Upper lobe of left lung (tissue), 6 donors: ENCODE measurements around the gene MYBBP1A. TPM values are rescaled to one million over a fixed set of nuclear protein-coding genes. Genes with fewer than 3 reads are reported as not detected.

ENCODE experiments used
- ATAC-seq, 2 donors: fragments of 200-7000 bp; cut with Tn5 transposase; one replicate each; pipeline ENCODE4 v1.9.1; 2022; ENCODE audit warnings: mild to moderate bottlenecking in 2 of 2, moderate library complexity in 2 of 2; ENCODE audit not compliant: low FRiP score in 2 of 2
- DNase-seq, 2 donors: peaks; one replicate each; pipeline ENCODE4 v3.0.0-alpha.2; 2019 to 2020
- H3K27ac ChIP-seq, 4 donors: fragments of 200-600 bp; sonication (generic); one replicate each; pipeline ENCODE4 v1.5.1; 2016 to 2019
- H3K27me3 ChIP-seq, 4 donors: fragments of 200-600 bp; sonication (generic); one replicate each; pipeline ENCODE4 v1.5.1; 2017 to 2019
- H3K36me3 ChIP-seq, 4 donors: fragments of 200-600 bp; sonication (generic); one replicate each; pipeline ENCODE4 v1.5.1; 2016 to 2019
- H3K4me1 ChIP-seq, 4 donors: fragments of 200-600 bp; sonication (generic); one replicate each; pipeline ENCODE4 v1.5.1; 2018 to 2019
- H3K4me3 ChIP-seq, 4 donors: fragments of 200-600 bp; sonication (generic); one replicate each; pipeline ENCODE4 v1.5.1; 2017 to 2019; ENCODE audit warnings: mild to moderate bottlenecking in 2 of 4, moderate library complexity in 1 of 4
- H3K9me3 ChIP-seq, 4 donors: fragments of 200-600 bp; sonication (generic); one replicate each; pipeline ENCODE4 v1.5.1; 2018 to 2019
- EP300 ChIP-seq, 4 donors: sonication (generic); formaldehyde crosslinking; IDR thresholded peaks; one replicate each; pipeline ENCODE4 v1.5.1; 2017; ENCODE audit warnings: antibody characterized with exemption in 4 of 4, control low read depth in 2 of 4
- POLR2A ChIP-seq, 4 donors: fragments of 450-650 bp; IDR thresholded peaks; one replicate each; pipeline ENCODE4 v1.5.1; 2016 to 2017; ENCODE audit warnings: antibody characterized with exemption in 4 of 4, mild to moderate bottlenecking in 2 of 4
- POLR2AphosphoS5 ChIP-seq, 2 donors: sonication (generic); formaldehyde crosslinking; IDR thresholded peaks; one replicate each; pipeline ENCODE4 v1.5.1; 2017; ENCODE audit warnings: antibody characterized with exemption in 2 of 2
- WGBS, 2 donors: methylation state at CpG; one replicate each; pipeline ENCODE4 v1.1.5; 2017 to 2018; 5-methylcytosine and 5-hydroxymethylcytosine counted together
- total RNA-seq, 6 donors: library from RNA; depleted of rRNA in 4 of 6; stranded (reverse); fragments of >200 nt in 4 of 6; gene quantifications; one replicate each; pipeline versions ENCODE4 v1.1.0 to v1.2.1, GENCODE V29; 2016 to 2021
- TF ChIP-seq, protein P1 (sequence below), 6 experiments: fragments of 450-650 bp in 4 of 6; fragments of 200-600 bp in 2 of 6; sonication (generic) in 2 of 6; IDR thresholded peaks; one replicate each; pipeline ENCODE4 v1.5.1; 2016 to 2019; ENCODE audit warnings: antibody characterized with exemption in 6 of 6
- donor health status: DM: no; HTN: no; CAD: no; lungs with moderate emphysema.
- donor health status: DM: no; HTN: yes; CAD: no; lungs with severe emphysema.

MYBBP1A gene
- total RNA-seq, 6 donors from 2014 or later: 45.2 to 151 (median 57.3) TPM

DNA sequence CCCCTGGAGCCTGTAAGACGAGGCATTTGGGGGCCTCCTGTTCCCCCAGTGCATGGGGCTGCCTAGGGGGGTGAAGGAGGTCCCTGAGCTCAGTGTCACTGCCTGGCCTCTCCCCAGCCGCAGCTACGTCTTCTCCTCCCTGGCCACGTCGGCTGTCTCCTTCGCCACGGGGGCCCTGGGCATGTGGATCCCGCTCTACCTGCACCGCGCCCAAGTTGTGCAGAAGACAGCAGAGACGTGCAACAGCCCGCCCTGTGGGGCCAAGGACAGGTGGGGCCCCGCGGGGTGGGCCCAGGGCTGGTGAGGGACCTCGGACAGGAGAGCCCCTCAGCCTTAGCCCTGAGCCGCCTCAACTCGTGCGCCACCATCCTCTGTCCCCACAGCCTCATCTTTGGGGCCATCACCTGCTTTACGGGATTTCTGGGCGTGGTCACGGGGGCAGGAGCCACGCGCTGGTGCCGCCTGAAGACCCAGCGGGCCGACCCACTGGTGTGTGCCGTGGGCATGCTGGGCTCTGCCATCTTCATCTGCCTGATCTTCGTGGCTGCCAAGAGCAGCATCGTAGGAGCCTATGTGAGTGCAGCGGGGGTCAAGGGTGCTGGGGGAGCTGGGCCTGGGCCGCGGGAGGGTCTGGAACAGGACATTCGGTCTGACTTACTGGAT is 22.2 kb downstream of the MYBBP1A start:
- WGBS, 2 donors: 93% methylated on average over 20 to 23 of the region's 33 CpGs
- Histone ChIP-seq H3K4me3 (no peak overlapping the region), H3K4me1 (peaks cover 67 to 96% (median 91%) of the 10 kb centered on the region in 4 donors), H3K27ac (peak overlapping the region; percentile 84 to 91 (median 88)), H3K9me3 (no peaks in the 10 kb centered on the region), H3K36me3 (peaks cover 0 to 28% (median 5%) of the 10 kb centered on the region in 4 donors), H3K27me3 (no peaks in the 10 kb centered on the region)
- DNase-seq (peak in 1 of 2 donors; percentile 64), ATAC-seq (no peak)
- no peak for TF ChIP-seq EP300 (IDR thresholded peaks at IDR 0.05)
- TF ChIP-seq POLR2AphosphoS5 (IDR thresholded peaks at IDR 0.05): no peak
- TF ChIP-seq, protein P1, sequence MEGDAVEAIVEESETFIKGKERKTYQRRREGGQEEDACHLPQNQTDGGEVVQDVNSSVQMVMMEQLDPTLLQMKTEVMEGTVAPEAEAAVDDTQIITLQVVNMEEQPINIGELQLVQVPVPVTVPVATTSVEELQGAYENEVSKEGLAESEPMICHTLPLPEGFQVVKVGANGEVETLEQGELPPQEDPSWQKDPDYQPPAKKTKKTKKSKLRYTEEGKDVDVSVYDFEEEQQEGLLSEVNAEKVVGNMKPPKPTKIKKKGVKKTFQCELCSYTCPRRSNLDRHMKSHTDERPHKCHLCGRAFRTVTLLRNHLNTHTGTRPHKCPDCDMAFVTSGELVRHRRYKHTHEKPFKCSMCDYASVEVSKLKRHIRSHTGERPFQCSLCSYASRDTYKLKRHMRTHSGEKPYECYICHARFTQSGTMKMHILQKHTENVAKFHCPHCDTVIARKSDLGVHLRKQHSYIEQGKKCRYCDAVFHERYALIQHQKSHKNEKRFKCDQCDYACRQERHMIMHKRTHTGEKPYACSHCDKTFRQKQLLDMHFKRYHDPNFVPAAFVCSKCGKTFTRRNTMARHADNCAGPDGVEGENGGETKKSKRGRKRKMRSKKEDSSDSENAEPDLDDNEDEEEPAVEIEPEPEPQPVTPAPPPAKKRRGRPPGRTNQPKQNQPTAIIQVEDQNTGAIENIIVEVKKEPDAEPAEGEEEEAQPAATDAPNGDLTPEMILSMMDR (IDR thresholded peaks at IDR 0.05): no peak
- TF ChIP-seq POLR2A (IDR thresholded peaks at IDR 0.05): no peak

DNA sequence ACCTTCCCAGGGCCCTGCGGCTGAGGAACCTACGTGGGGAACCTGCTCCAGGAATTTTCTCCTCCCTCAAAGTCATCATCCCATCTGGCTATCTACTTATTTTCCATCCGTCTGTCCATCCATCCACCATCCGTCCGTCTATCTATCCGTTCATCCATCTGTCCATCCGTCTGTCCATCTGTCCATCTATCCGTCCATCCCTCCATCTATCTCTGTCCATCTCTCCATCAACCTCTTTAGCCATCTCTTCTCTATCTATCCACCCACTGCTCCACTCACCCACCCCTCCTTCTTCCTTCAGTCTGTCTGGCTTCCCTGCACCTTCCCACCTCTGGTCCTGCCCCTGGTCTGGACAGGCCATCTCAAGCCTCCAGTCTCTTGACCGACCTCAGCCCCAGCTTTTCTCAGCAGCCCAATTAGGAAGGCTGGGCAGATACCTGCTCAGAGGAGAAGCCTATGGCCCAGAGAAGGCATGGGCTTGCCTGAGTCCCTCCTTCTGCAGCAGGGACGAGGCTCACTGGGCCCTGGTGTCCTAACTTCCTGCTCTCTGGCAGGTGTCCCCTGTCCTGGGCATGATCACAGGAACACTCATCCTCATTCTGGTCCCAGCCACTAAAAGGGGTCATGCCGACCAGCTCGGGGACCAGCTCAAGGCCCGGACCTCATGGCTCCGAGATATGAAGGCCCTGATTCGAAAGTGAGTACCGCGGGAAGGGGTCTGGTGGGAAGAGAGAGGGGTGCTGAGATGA is 23.0 kb downstream of the MYBBP1A start:
- Histone ChIP-seq H3K4me3 (no peak overlapping the region), H3K36me3 (peaks cover 0 to 20% (median 3%) of the 10 kb centered on the region in 4 donors), H3K27me3 (no peaks in the 10 kb centered on the region), H3K4me1 (peaks cover 61 to 90% (median 84%) of the 10 kb centered on the region in 4 donors), H3K27ac (peak overlapping the region; percentile 84 to 91 (median 88)), H3K9me3 (no peaks in the 10 kb centered on the region)
- 78 to 82% methylated on average over 16 to 17 of the region's 17 CpGs for WGBS, 2 donors
- DNase-seq: no peak
- TF ChIP-seq POLR2A (IDR thresholded peaks at IDR 0.05): no peak
- TF ChIP-seq, protein P1 (IDR thresholded peaks at IDR 0.05): no peak
- TF ChIP-seq EP300 (IDR thresholded peaks at IDR 0.05): no peak
- no peak for TF ChIP-seq POLR2AphosphoS5 (IDR thresholded peaks at IDR 0.05)
- ATAC-seq: no peak

DNA sequence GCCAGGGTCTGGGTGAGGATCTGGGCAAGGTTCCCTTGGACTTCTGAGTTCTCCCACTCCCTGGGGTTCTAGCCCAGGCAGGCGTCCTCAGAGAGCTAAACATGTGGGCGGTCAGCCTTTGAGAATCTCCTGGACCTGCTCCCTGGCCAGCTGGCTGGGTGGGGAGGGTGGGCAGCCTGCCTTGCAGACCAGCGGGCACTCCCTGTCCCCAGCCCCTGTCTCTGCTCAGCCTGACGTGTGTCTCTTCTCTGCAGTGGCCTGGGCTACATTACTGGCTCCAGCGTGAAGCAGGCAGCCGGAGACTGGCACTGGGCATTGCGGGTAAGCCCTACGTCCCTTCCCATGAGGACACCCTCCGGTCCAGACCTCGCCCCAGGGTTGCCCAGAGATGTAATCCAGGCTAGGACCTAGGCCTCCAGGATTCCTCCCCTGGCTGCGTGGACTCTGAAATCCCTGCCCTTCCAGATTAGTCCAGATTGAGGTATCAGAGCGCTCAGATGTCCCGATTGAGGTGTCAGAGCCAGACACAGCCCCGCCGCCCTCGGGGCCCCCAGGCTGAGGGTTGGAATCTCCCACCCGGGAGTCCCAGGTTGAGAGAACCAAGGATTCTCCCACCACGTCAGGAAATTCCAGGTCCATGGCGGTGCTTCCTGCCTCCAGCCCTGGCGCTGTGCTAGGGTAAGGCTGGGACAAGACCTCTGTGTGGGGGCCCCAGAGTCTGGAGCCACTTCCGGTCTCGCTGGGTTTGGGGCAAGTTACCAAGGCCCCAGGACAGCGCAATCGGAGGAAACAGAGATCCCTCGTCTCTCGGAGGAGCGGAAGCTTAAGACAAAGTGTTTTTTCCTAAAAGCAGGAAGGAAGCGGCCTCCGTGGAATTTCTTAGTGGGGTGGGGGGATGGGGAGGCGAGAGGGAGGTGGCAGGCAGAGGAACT is 24.1 kb downstream of the MYBBP1A start:
- ATAC-seq (peak in 1 of 2 donors; percentile 34), DNase-seq (peak in 1 of 2 donors; percentile 74)
- peak in 3 of 4 donors; percentile 22 to 83 (median 79) for TF ChIP-seq EP300 (IDR thresholded peaks at IDR 0.05)
- no peak for TF ChIP-seq POLR2A (IDR thresholded peaks at IDR 0.05)
- TF ChIP-seq POLR2AphosphoS5 (IDR thresholded peaks at IDR 0.05): peak; percentile 60 to 70
- H3K9me3 ChIP-seq: no peaks in the 10 kb centered on the region
- peaks cover 50 to 86% (median 73%) of the 10 kb centered on the region in 4 donors for H3K4me1 ChIP-seq
- WGBS, 2 donors: 57 to 59% methylated on average over 8 to 20 of the region's 30 CpGs
- peak overlapping the region; percentile 84 to 91 (median 88) for H3K27ac ChIP-seq
- peaks cover 0 to 20% (median 3%) of the 10 kb centered on the region in 4 donors for H3K36me3 ChIP-seq
- no peaks in the 10 kb centered on the region for H3K27me3 ChIP-seq
- no peak overlapping the region for H3K4me3 ChIP-seq

DNA sequence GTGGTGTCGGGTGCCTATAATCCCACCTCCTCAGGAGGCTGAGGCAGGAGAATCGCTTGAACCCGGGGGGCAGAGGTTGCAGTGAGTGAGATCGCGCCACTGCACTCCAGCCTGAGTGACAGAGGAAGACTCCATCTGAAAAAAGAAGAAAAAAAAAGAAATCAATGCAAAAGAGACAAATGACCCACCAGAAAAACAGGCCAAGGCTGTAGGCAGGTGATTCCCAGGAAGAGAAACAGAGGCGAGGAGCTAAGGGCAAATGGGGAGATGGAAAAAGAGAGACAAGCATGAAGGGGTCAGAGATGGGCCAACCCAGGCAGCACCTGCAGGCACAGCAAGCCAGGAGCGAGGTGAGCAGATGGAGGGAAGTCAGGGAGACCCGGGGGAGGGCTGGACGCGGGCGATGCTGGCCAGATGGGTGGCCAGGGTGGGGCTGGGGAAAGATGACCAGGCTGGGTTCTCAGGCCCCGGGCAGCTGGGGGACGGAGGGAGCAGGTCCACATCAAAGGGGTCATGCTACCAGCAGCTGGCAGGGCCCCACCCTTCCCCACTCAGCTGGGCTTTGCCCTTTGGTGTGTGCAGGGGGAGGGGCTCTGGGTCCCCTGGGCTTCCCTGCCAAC is 25.5 kb downstream of the MYBBP1A start:
- Histone ChIP-seq H3K27me3 (no peaks in the 10 kb centered on the region), H3K4me1 (peaks cover 36 to 72% (median 59%) of the 10 kb centered on the region in 4 donors), H3K4me3 (no peak overlapping the region), H3K9me3 (no peaks in the 10 kb centered on the region), H3K27ac (peak overlapping the region; percentile 84 to 91 (median 88)), H3K36me3 (peaks cover 0 to 20% (median 3%) of the 10 kb centered on the region in 4 donors)
- ATAC-seq (no peak), DNase-seq (peak in 1 of 2 donors; percentile 72)
- TF ChIP-seq EP300 (IDR thresholded peaks at IDR 0.05): no peak
- TF ChIP-seq POLR2A (IDR thresholded peaks at IDR 0.05): no peak
- TF ChIP-seq POLR2AphosphoS5 (IDR thresholded peaks at IDR 0.05): no peak
- TF ChIP-seq, protein P1 (IDR thresholded peaks at IDR 0.05): no peak
- 86% methylated on average over 12 to 13 of the region's 13 CpGs for WGBS, 2 donors
